ENCODE measurements around the gene TSHZ1. TPM values are rescaled to one million over a fixed set of nuclear protein-coding genes. Genes with fewer than 3 reads are reported as not detected.

Gene TSHZ1
- total and polyA plus RNA-seq, 2 of the 8 experiments (the other 6 are each of a cell fraction or from before 2014, with no cell fraction given), result 0.03 to 0.32 TPM

DNA sequence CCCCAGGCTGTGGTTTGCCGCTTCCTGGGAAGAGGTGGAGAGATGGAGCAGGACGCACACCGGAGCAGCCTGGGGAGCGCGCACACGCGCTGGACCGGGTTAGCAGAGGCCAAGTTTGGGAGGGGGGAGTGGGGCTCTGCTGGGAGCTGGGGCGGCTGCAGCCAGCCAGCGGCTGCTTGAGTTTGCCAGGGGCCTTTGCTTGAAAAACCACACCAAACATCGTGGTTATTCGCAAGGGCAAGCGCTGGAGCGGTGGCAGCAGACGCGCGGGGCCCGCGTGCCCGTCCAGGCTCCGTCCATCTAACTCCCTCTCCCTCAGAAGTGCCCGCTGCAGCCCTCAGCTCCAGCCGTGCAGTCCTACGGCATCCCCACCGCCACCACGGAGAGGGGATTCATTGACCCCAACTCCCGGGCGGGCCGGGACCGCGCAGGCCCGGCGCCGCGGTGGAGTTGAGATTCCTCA is 6.3 kb upstream of the TSHZ1 start (continued):
- TF ChIP-seq CHD7 (IDR thresholded peaks at IDR 0.05; ENCODE audit: insufficient replicate concordance, low read length), result no peak
- TF ChIP-seq BRCA1 (IDR thresholded peaks at IDR 0.05; ENCODE audit: low read depth, low read length), result no peak
- TF ChIP-seq SIX5 (IDR thresholded peaks at IDR 0.05; ENCODE audit: low read depth, low read length), result no peak
- TF ChIP-seq ATF3 (IDR thresholded peaks at IDR 0.05; ENCODE audit: insufficient read depth, low read depth, low read length), result no peak
- TF ChIP-seq CTBP2 (IDR thresholded peaks at IDR 0.05; ENCODE audit: borderline replicate concordance, insufficient read depth, insufficient read length, low read length), result no peak
- no peak for TF ChIP-seq NRF1 (IDR thresholded peaks at IDR 0.05; ENCODE audit: low read depth, low read length)
- no peak for TF ChIP-seq CREB1 (IDR thresholded peaks at IDR 0.05)
- no peak for TF ChIP-seq HDAC6 (IDR thresholded peaks at IDR 0.05; ENCODE audit: low read depth, low read length)
- TF ChIP-seq TCF12 (IDR thresholded peaks at IDR 0.05; ENCODE audit: low read depth, low read length), result no peak
- TF ChIP-seq, protein P1, sequence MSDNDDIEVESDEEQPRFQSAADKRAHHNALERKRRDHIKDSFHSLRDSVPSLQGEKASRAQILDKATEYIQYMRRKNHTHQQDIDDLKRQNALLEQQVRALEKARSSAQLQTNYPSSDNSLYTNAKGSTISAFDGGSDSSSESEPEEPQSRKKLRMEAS (IDR thresholded peaks at IDR 0.05), result peak; percentile 40; the same call in 1 of the 2 replicates
- no peak for TF ChIP-seq SIN3A (conservative IDR thresholded peaks at IDR 0.05 in 1 of 2, IDR thresholded peaks at IDR 0.05 in 1 of 2; ENCODE audit: low read depth in 1 of 2, low read length in 2 of 2)
